HepG2 (cell line): ENCODE data around the gene TBC1D5. TPM values are rescaled to one million over a fixed set of nuclear protein-coding genes. Genes with fewer than 3 reads are reported as not detected.

Experiments used
- ATAC-seq: fragments of 200-7000 bp; cut with Tn5 transposase; 3 replicates; pipeline ENCODE4 v1.9.1; 2020; ENCODE audit warnings: mild to moderate bottlenecking, moderate library complexity
- BruUV-seq: library from RNA; stranded (reverse); fragments of 400-500 nt; replicated peaks from 2 replicates; lab custom pipeline; 2021; lab: Mats Ljungman, UMichigan
- CTCF ChIA-PET: fragments of 300-600 bp; formaldehyde crosslinking; extraction: SDS; loops from one replicate; lab custom pipeline; 2021; ENCODE audit warnings: low total read pairs, inconsistent platforms, low intra/inter-chr PET ratio; lab: Yijun Ruan, JAX
- POLR2A ChIA-PET: fragments of 350-600 bp; sonication (Branson Sonifier 250); formaldehyde crosslinking; loops from one replicate; lab custom pipeline; 2020; ENCODE audit warnings: antibody characterized with exemption, inconsistent platforms; lab: Yijun Ruan, JAX
- DNase-seq: peaks from one replicate; pipeline ENCODE4 v3.0.0-alpha.2; 2015; ENCODE audit warnings: low spot score
- FAIRE-seq: peaks from 3 replicates; lab custom pipeline; 2011; peaks lifted over from hg19 to GRCh38; lab: Jason Lieb, UNC
- H2AFZ ChIP-seq: one replicate; pipeline ENCODE4 v1.6.1; 2011; ENCODE audit warnings: low read length, inconsistent platforms
- H3K27ac ChIP-seq: fragments of 300-600 bp; 3 replicates; pipeline ENCODE4 v1.8.0; 2011; ENCODE audit warnings: mixed run types, mild to moderate bottlenecking, mixed read lengths, low read length, inconsistent platforms; ENCODE audit not compliant: insufficient read depth; ENCODE audit errors: extremely low read length
- H3K27me3 ChIP-seq, 2 experiments: fragments of 200-600 bp in 1 of 2; 2 replicates in 1 of 2; 3 replicates in 1 of 2; pipeline versions ENCODE4 v1.6.0 to v1.8.0; 2011; ENCODE audit warnings: low read length in 2 of 2, mild to moderate bottlenecking in 2 of 2, moderate library complexity in 2 of 2, inconsistent platforms in 1 of 2; ENCODE audit not compliant: insufficient read depth in 2 of 2, control insufficient read depth in 1 of 2
- H3K36me3 ChIP-seq, 2 experiments: fragments of 200-600 bp in 1 of 2; replicated peaks in 1 of 2; 2 replicates in 1 of 2; 3 replicates in 1 of 2; pipeline versions ENCODE4 v1.5.1 to v1.8.0; 2011; ENCODE audit warnings: low read length in 2 of 2, inconsistent platforms in 1 of 2; ENCODE audit not compliant: insufficient read depth in 2 of 2, control insufficient read depth in 1 of 2
- H3K4me1 ChIP-seq: 2 replicates; pipeline ENCODE4 v1.5.1; 2012; ENCODE audit warnings: low read length, inconsistent platforms; ENCODE audit not compliant: insufficient read depth
- H3K4me2 ChIP-seq: 2 replicates; pipeline ENCODE4 v1.6.0; 2011; ENCODE audit warnings: low read depth, low read length, inconsistent platforms
- H3K4me3 ChIP-seq, 3 experiments: fragments of 200-600 bp in 1 of 3; sonication (generic), shearing (Covaris generic) in 1 of 3; replicated peaks in 1 of 3; 2 replicates each; pipeline ENCODE4 v1.5.1; 2011 to 2016; ENCODE audit warnings: low read length in 3 of 3, inconsistent platforms in 2 of 3, low read depth in 2 of 3, mild to moderate bottlenecking in 2 of 3, control low read depth in 1 of 3, mixed read lengths in 1 of 3; ENCODE audit not compliant: insufficient read depth in 1 of 3
- H3K79me2 ChIP-seq: one replicate; pipeline ENCODE4 v1.6.1; 2011; ENCODE audit warnings: low read length, inconsistent platforms; ENCODE audit not compliant: insufficient read depth
- H3K9ac ChIP-seq: 2 replicates; pipeline ENCODE4 v1.6.0; 2011; ENCODE audit warnings: mild to moderate bottlenecking, low read depth, low read length, inconsistent platforms; ENCODE audit not compliant: insufficient read depth
- H3K9me3 ChIP-seq: 2 replicates; pipeline ENCODE4 v1.5.1; 2012; ENCODE audit warnings: mild to moderate bottlenecking, low read length
- H4K20me1 ChIP-seq: 2 replicates; pipeline ENCODE4 v1.6.0; 2011; ENCODE audit warnings: inconsistent platforms, mild to moderate bottlenecking, low read length, moderate library complexity; ENCODE audit not compliant: insufficient read depth
- ATF5 ChIP-seq: sonication (generic); formaldehyde crosslinking; IDR thresholded peaks from 2 replicates; pipeline ENCODE4 v1.4.0; 2020; ENCODE audit warnings: mild to moderate bottlenecking, low read depth, missing genetic modification reagents
- EZH2 ChIP-seq: conservative IDR thresholded peaks from 2 replicates; pipeline ENCODE4 v1.6.1; 2012; ENCODE audit warnings: mild to moderate bottlenecking, low read depth, low read length, moderate library complexity
- GTF3A ChIP-seq: sonication (generic); formaldehyde crosslinking; conservative IDR thresholded peaks from 2 replicates; pipeline ENCODE4 v1.4.0; 2020; ENCODE audit warnings: mild to moderate bottlenecking, missing genetic modification reagents
- HOXA7 ChIP-seq: sonication (generic); formaldehyde crosslinking; IDR thresholded peaks from 2 replicates; pipeline ENCODE4 v1.8.1; 2022; ENCODE audit warnings: mild to moderate bottlenecking, missing genetic modification reagents, moderate library complexity
- MLXIP ChIP-seq: sonication (generic); formaldehyde crosslinking; IDR thresholded peaks from 2 replicates; pipeline ENCODE4 v1.9.0; 2021; ENCODE audit warnings: missing genetic modification reagents, borderline replicate concordance
- PREB ChIP-seq: sonication (generic); formaldehyde crosslinking; IDR thresholded peaks from 2 replicates; pipeline ENCODE4 v1.4.0; 2020; ENCODE audit warnings: missing genetic modification reagents
- RBFOX2 ChIP-seq: fragments of 200-400 bp; formaldehyde crosslinking; IDR thresholded peaks from 2 replicates; pipeline ENCODE4 v1.6.1; 2017; ENCODE audit warnings: low read depth, mild to moderate bottlenecking, low read length
- SAFB2 ChIP-seq: sonication (generic); formaldehyde crosslinking; IDR thresholded peaks from 2 replicates; pipeline ENCODE4 v1.5.1; 2020; ENCODE audit warnings: missing genetic modification reagents, low read depth, mild to moderate bottlenecking, borderline replicate concordance
- XRCC5 ChIP-seq: fragments of 200-400 bp; formaldehyde crosslinking; optimal IDR thresholded peaks from 2 replicates; pipeline ENCODE3; 2017; ENCODE audit warnings: mild to moderate bottlenecking, low read length
- ZNF12 ChIP-seq: sonication (generic); formaldehyde crosslinking; IDR thresholded peaks from 2 replicates; pipeline ENCODE4 v1.5.0; 2020; ENCODE audit warnings: missing genetic modification reagents
- ZNF451 ChIP-seq: sonication (generic); formaldehyde crosslinking; IDR thresholded peaks from 2 replicates; pipeline ENCODE4 v1.5.0; 2020; ENCODE audit warnings: mild to moderate bottlenecking, missing genetic modification reagents
- WGBS: methylation state at CpG from one replicate; pipeline ENCODE4 v1.1.6; 2017; ENCODE audit warnings: low lambda C conversion rate; 5-methylcytosine and 5-hydroxymethylcytosine counted together
- in situ Hi-C: cut with HindIII; loops from 2 replicates; pipeline ENCODE4 v1.10.0; 2017; ENCODE audit warnings: low pct_unique_long_range_greater_than_20kb; ENCODE audit not compliant: extremely low pct_ligation_motif_present
- intact Hi-C: fragments of 100-400 bp; cut with micrococcal nuclease; formaldehyde crosslinking; loops from one replicate; pipeline ENCODE4 v1.10.0; 2022; ENCODE audit not compliant: unreplicated experiment
- polyA plus RNA-seq, 8 experiments: library from polyadenylated mRNA; depleted of rRNA in 3 of 8; stranded (reverse) in 7 of 8; unstranded in 1 of 8; fragments of >200 nt; fragmentation: Illumina TruSeq in 4 of 8; extraction: Trizol in 4 of 8; gene quantifications; 2 replicates each; pipeline versions ENCODE4 v1.2.1 to v1.2.3, GENCODE V29; 2011 to 2016; ENCODE audit warnings: low read depth in 4 of 8, missing spikeins in 1 of 8, mixed read lengths in 1 of 8; ENCODE audit not compliant: insufficient read depth in 1 of 8
- total RNA-seq, 5 experiments: library from RNA; depleted of rRNA; stranded (reverse); fragments of >200 nt; fragmentation: Illumina TruSeq; extraction: Trizol; gene quantifications; 2 replicates each; pipeline ENCODE4 v1.2.3, GENCODE V29; 2016; ENCODE audit warnings: low read depth in 1 of 5

The TBC1D5 gene
- total and polyA plus RNA-seq, 2 of the 13 experiments (the other 11 are each of a cell fraction or from before 2014, with no cell fraction given) = 19.2 to 33.3 TPM

GRCh38 chr3:17154941-17155340 is 587.5 kb downstream of the TBC1D5 start:
- no peaks in the 10 kb centered on the region; the same call in 1 of the 2 replicates for H3K9me3 ChIP-seq
- FAIRE-seq (no peak), ATAC-seq (no peak), DNase-seq (no peak)
- no peak overlapping the region for H3K9ac ChIP-seq
- no peak overlapping the region for H3K27ac ChIP-seq
- no peak overlapping the region for H3K4me2 ChIP-seq
- CTCF ChIA-PET = no interaction called here
- H3K4me3 ChIP-seq = no peak overlapping the region
- 100% methylated on average over 2 of the region's 10 CpGs for WGBS
- in situ Hi-C loops = no loop called here
- TF ChIP-seq EZH2 = no peak
- H3K79me2 ChIP-seq = no peaks in the 10 kb centered on the region
- H2AFZ ChIP-seq = no peak overlapping the region
- intact Hi-C loops = no loop called here
- no peaks in the 10 kb centered on the region for H4K20me1 ChIP-seq
- no TSS peak for BruUV-seq
- no peaks in the 10 kb centered on the region for H3K4me1 ChIP-seq
- H3K36me3 ChIP-seq = peaks cover 3 to 5% of the 10 kb centered on the region in 2 experiments; a peak in 2 of 5 replicates
- no peaks in the 10 kb centered on the region for H3K27me3 ChIP-seq
- POLR2A ChIA-PET = no interaction called here

GRCh38 chr3:17154221-17154620 is 588.2 kb downstream of the TBC1D5 start:
- CTCF ChIA-PET = no interaction called here
- no peak for ATAC-seq
- in situ Hi-C loops = no loop called here
- H3K4me2 ChIP-seq = no peak overlapping the region
- TF ChIP-seq SAFB2 (CRISPR knock-in tag) = no peak
- no peak for TF ChIP-seq GTF3A
- no peak for TF ChIP-seq HOXA7 (CRISPR knock-in tag)
- no peak for TF ChIP-seq ATF5 (CRISPR knock-in tag)
- no peak for TF ChIP-seq MLXIP (CRISPR knock-in tag)
- TF ChIP-seq XRCC5 = no peak
- TF ChIP-seq ZNF12 = no peak
- no peak for TF ChIP-seq RBFOX2
- no peak for TF ChIP-seq PREB
- no peak for TF ChIP-seq ZNF451
- TF ChIP-seq, all 625 proteins: peak for 0
- WGBS = 96% methylated on average over 5 of the region's 5 CpGs
- POLR2A ChIA-PET = no interaction called here
- no peak overlapping the region for H3K4me3 ChIP-seq
- no peak overlapping the region for H3K9ac ChIP-seq
- no peak overlapping the region for H3K27ac ChIP-seq
- intact Hi-C loops = no loop called here
- H3K9me3 ChIP-seq = no peaks in the 10 kb centered on the region; the same call in 1 of the 2 replicates
- H3K27me3 ChIP-seq = no peaks in the 10 kb centered on the region
- DNase-seq (no peak), FAIRE-seq (no peak)
- H3K79me2 ChIP-seq = no peaks in the 10 kb centered on the region
- H3K36me3 ChIP-seq = peaks cover 0 to 1% of the 10 kb centered on the region in 2 experiments; a peak in 2 of 5 replicates
- H2AFZ ChIP-seq = no peak overlapping the region
- no peaks in the 10 kb centered on the region for H4K20me1 ChIP-seq
- H3K4me1 ChIP-seq = no peaks in the 10 kb centered on the region
- no TSS peak for BruUV-seq
